ENCODE data around the gene CASKIN2.

CASKIN2 gene

GRCh38 chr17:75515496-75516254, at the start of gene CASKIN2:
Gene CASKIN2 (minus strand): TSS chr17:75515537. CDS start chr17:75513804, 1,733 bp downstream.
- H3K9ac ChIP-seq (ENCODE audit: insufficient read length, low read depth): peak within 1 kb of the TSS; percentile 89
- H3K9me3 ChIP-seq (ENCODE audit: insufficient read depth, low read length): no peaks in the 10 kb centered on the region
- no peaks in the 10 kb centered on the region for H3K27me3 ChIP-seq (ENCODE audit: insufficient read depth, insufficient read length)
- H3K4me3 ChIP-seq (ENCODE audit: insufficient read length, low read depth): peak within 1 kb of the TSS; percentile 82
- peaks cover 60% of the 10 kb centered on the region for H3K36me3 ChIP-seq (ENCODE audit: insufficient read depth, insufficient read length, low read length)
- TF ChIP-seq ZNF274 (IDR thresholded peaks at IDR 0.05; ENCODE audit: low read depth, low read length) (no peak), YY1 (IDR thresholded peaks at IDR 0.05; ENCODE audit: insufficient read depth, insufficient read length) (no peak), SUZ12 (IDR thresholded peaks at IDR 0.05; ENCODE audit: extremely low read depth, insufficient read depth, insufficient read length) (no peak)
- peak; percentile 79 for DNase-seq (ENCODE audit: low read depth, low spot score)
- H3K4me1 ChIP-seq (ENCODE audit: insufficient read depth, insufficient read length): peaks cover 13% of the 10 kb centered on the region

- Histone ChIP-seq H3K27me3 (ENCODE audit: insufficient read depth, insufficient read length) (no peaks in the 10 kb centered on the region), H3K4me1 (ENCODE audit: insufficient read depth, insufficient read length) (peaks cover 12% of the 10 kb centered on the region), H3K9ac (ENCODE audit: insufficient read length, low read depth) (peak overlapping the region; percentile 26), H3K36me3 (ENCODE audit: insufficient read depth, insufficient read length, low read length) (peaks cover 55% of the 10 kb centered on the region), H3K4me3 (ENCODE audit: insufficient read length, low read depth) (no peak overlapping the region), H3K9me3 (ENCODE audit: insufficient read depth, low read length) (no peaks in the 10 kb centered on the region)
- no peak for DNase-seq (ENCODE audit: low read depth, low spot score)
- TF ChIP-seq YY1 (IDR thresholded peaks at IDR 0.05; ENCODE audit: insufficient read depth, insufficient read length) (no peak), SUZ12 (IDR thresholded peaks at IDR 0.05; ENCODE audit: extremely low read depth, insufficient read depth, insufficient read length) (no peak), ZNF274 (IDR thresholded peaks at IDR 0.05; ENCODE audit: low read depth, low read length) (no peak)
These were observed 49.7 kb upstream of the CASKIN2 start for GRCh38 chr17:75565066-75565465.

- DNase-seq (ENCODE audit: low read depth, low spot score): no peak
- TF ChIP-seq YY1 (IDR thresholded peaks at IDR 0.05; ENCODE audit: insufficient read depth, insufficient read length) (no peak), SUZ12 (IDR thresholded peaks at IDR 0.05; ENCODE audit: extremely low read depth, insufficient read depth, insufficient read length) (no peak), ZNF274 (IDR thresholded peaks at IDR 0.05; ENCODE audit: low read depth, low read length) (no peak)
These were observed 48.9 kb upstream of the CASKIN2 start for GRCh38 chr17:75564195-75564594.

GRCh38 chr17:75563063-75563758, 47.9 kb upstream of the CASKIN2 start:
- Histone ChIP-seq H3K9me3 (ENCODE audit: insufficient read depth, low read length) (no peaks in the 10 kb centered on the region), H3K27me3 (ENCODE audit: insufficient read depth, insufficient read length) (no peaks in the 10 kb centered on the region), H3K4me3 (ENCODE audit: insufficient read length, low read depth) (no peak overlapping the region), H3K36me3 (ENCODE audit: insufficient read depth, insufficient read length, low read length) (peaks cover 53% of the 10 kb centered on the region), H3K9ac (ENCODE audit: insufficient read length, low read depth) (no peak overlapping the region), H3K4me1 (ENCODE audit: insufficient read depth, insufficient read length) (peaks cover 14% of the 10 kb centered on the region)
- TF ChIP-seq ZNF274 (IDR thresholded peaks at IDR 0.05; ENCODE audit: low read depth, low read length) (no peak), SUZ12 (IDR thresholded peaks at IDR 0.05; ENCODE audit: extremely low read depth, insufficient read depth, insufficient read length) (no peak), YY1 (IDR thresholded peaks at IDR 0.05; ENCODE audit: insufficient read depth, insufficient read length) (no peak)
- DNase-seq (ENCODE audit: low read depth, low spot score): no peak

More at GRCh38 chr17:75564195-75564594, 48.9 kb upstream of the CASKIN2 start:
- H3K4me3 ChIP-seq (ENCODE audit: insufficient read length, low read depth): no peak overlapping the region
- peaks cover 55% of the 10 kb centered on the region for H3K36me3 ChIP-seq (ENCODE audit: insufficient read depth, insufficient read length, low read length)
- no peaks in the 10 kb centered on the region for H3K27me3 ChIP-seq (ENCODE audit: insufficient read depth, insufficient read length)
- no peaks in the 10 kb centered on the region for H3K9me3 ChIP-seq (ENCODE audit: insufficient read depth, low read length)
- no peak overlapping the region for H3K9ac ChIP-seq (ENCODE audit: insufficient read length, low read depth)
- peaks cover 12% of the 10 kb centered on the region for H3K4me1 ChIP-seq (ENCODE audit: insufficient read depth, insufficient read length)

- no peak overlapping the region for H3K4me3 ChIP-seq (ENCODE audit: insufficient read length, low read depth)
- H3K36me3 ChIP-seq (ENCODE audit: insufficient read depth, insufficient read length, low read length): peaks cover 57% of the 10 kb centered on the region
- H3K9me3 ChIP-seq (ENCODE audit: insufficient read depth, low read length): no peaks in the 10 kb centered on the region
- H3K9ac ChIP-seq (ENCODE audit: insufficient read length, low read depth): no peak overlapping the region
- no peaks in the 10 kb centered on the region for H3K27me3 ChIP-seq (ENCODE audit: insufficient read depth, insufficient read length)
- H3K4me1 ChIP-seq (ENCODE audit: insufficient read depth, insufficient read length): peaks cover 25% of the 10 kb centered on the region
- no peak for TF ChIP-seq YY1 (IDR thresholded peaks at IDR 0.05; ENCODE audit: insufficient read depth, insufficient read length)
- TF ChIP-seq SUZ12 (IDR thresholded peaks at IDR 0.05; ENCODE audit: extremely low read depth, insufficient read depth, insufficient read length): no peak
- no peak for TF ChIP-seq ZNF274 (IDR thresholded peaks at IDR 0.05; ENCODE audit: low read depth, low read length)
- no peak for DNase-seq (ENCODE audit: low read depth, low spot score)
These were observed 46.7 kb upstream of the CASKIN2 start for GRCh38 chr17:75561927-75562603.

- H3K4me3 ChIP-seq (ENCODE audit: insufficient read length, low read depth): no peak overlapping the region
- no peaks in the 10 kb centered on the region for H3K9me3 ChIP-seq (ENCODE audit: insufficient read depth, low read length)
- TF ChIP-seq YY1 (IDR thresholded peaks at IDR 0.05; ENCODE audit: insufficient read depth, insufficient read length) (no peak), SUZ12 (IDR thresholded peaks at IDR 0.05; ENCODE audit: extremely low read depth, insufficient read depth, insufficient read length) (no peak), ZNF274 (IDR thresholded peaks at IDR 0.05; ENCODE audit: low read depth, low read length) (no peak)
- no peak overlapping the region for H3K9ac ChIP-seq (ENCODE audit: insufficient read length, low read depth)
- H3K36me3 ChIP-seq (ENCODE audit: insufficient read depth, insufficient read length, low read length): peaks cover 38% of the 10 kb centered on the region
- no peaks in the 10 kb centered on the region for H3K27me3 ChIP-seq (ENCODE audit: insufficient read depth, insufficient read length)
- no peak for DNase-seq (ENCODE audit: low read depth, low spot score)
- peaks cover 28% of the 10 kb centered on the region for H3K4me1 ChIP-seq (ENCODE audit: insufficient read depth, insufficient read length)
These were observed 44.7 kb upstream of the CASKIN2 start for GRCh38 chr17:75559958-75560533.
